HUDEP-2 (cell line): ENCODE results near the gene C19orf81.
"Not testable (repeated sequence)": the region's sequence is repeated elsewhere in the genome, so short reads cannot be mapped to it uniquely, and the experiment has no call there.

ENCODE experiments used
- DNase-seq, 76 experiments: peaks; one replicate each; lab custom pipeline; 2025; ENCODE audit not compliant: unreplicated experiment in 76 of 76; lab: John Stamatoyannopoulos, UW

C19orf81 gene

DNA sequence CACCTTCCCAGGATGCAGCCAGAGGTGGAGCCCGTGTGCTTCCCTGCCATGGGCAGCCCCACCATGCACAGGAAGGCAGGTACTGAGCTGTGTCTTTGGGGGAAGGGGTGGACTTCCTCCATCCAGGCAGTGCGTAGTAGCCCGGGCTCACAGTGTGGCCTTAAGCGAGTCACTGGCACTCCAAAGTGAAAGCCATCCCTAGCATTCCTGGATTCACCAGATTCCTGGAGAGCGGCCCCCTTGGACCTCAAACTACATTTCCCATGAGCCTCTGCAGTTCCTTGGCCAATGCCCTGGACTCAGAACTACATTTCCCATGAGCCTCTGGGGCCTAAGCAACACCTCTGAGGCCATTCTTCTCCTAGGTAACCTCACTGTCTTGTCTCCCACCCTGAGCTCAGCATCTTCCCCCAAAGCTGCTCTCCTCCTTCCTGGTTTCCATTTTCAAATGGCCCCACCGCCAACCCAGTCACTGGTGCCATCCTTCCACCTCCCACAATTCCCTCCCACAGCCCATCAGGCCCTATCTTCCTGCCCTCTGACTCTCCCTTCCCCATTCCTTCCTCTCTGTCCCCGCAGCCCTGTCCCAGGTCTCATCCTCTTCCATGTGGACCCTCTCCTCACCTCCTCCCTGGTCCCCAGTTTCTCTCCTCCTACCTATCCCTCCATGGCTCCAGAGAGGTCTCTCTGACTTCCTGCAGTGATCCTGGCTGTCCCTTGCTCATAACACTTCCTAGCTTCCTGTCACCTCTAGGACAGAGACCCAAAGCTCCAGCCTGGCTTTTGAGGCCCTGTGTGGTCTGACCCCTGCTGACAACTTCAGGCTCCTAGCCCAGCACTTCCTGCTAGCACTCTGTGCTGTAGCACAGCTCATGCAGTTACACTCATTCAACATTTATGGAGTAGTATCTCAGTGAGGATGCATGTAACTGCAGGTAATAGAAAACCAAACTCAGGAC, at the start of gene C19orf81:
C19orf81 (plus strand) TSS at position 13 of the 959 bp plus-strand sequence; CDS start at position 13, 0 bp downstream.
- peak in 12 of 76 experiments; percentile 6 to 56 (median 22) for DNase-seq

- DNase-seq: peak in 67 of 76 experiments; percentile 13 to 93 (median 65)
Measured at GRCh38 chr19:50601407-50602088, 47.7 kb upstream of the C19orf81 start.

DNA sequence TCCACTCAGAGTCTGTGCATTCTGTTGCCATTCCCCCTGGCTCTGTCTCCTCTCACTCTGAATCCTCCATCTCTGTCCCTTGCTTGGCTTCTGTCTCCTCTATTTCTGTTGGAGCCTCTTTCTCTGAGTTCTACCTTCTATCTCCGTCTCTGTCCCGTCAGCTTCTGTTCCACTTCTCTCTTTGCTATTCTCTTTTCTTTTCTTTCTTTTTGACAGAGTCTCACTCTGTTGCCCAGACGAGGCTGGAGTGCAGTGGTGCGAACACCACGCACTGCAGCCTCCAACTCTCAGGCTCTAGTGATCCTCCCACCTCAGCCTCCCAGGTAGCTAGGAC, 47.2 kb upstream of the C19orf81 start:
- no peak for DNase-seq

DNA sequence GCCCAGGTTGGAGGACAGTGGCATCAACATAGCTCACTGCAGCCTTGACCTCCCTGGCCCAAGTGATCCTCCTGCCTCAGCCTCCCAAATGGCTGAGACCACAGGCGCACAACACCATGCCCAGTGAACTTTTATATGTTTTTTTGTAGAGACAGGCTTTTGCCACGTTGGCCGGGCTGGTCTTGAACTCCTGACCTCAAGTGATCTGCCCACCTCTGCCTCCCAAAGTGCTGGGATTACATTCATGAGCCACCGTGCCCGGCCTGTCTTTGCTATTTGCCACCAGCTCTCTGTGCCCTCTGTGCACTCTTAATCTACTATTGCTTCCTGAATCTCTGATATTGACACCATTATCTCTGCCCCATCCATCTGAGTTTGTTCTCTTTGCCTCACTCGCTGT, 46.7 kb upstream of the C19orf81 start:
- peak in 3 of 76 experiments; percentile 13 to 15 (median 15) for DNase-seq

GRCh38 chr19:50602935-50603334, 46.3 kb upstream of the C19orf81 start:
- peak in 8 of 76 experiments; percentile 9 to 48 (median 14) for DNase-seq

GRCh38 chr19:50604264-50605073, 44.8 kb upstream of the C19orf81 start:
- peak in 7 of 76 experiments; percentile 5 to 27 (median 11) for DNase-seq

- DNase-seq: peak in 1 of 76 experiments; percentile 20
Measured at GRCh38 chr19:50606059-50606836, 43.0 kb upstream of the C19orf81 start.

GRCh38 chr19:50607388-50607787, 41.9 kb upstream of the C19orf81 start:
- DNase-seq: no peak

GRCh38 chr19:50607874-50608785, 41.1 kb upstream of the C19orf81 start:
- DNase-seq: peak in 74 of 76 experiments; percentile 28 to 95 (median 83)

DNA sequence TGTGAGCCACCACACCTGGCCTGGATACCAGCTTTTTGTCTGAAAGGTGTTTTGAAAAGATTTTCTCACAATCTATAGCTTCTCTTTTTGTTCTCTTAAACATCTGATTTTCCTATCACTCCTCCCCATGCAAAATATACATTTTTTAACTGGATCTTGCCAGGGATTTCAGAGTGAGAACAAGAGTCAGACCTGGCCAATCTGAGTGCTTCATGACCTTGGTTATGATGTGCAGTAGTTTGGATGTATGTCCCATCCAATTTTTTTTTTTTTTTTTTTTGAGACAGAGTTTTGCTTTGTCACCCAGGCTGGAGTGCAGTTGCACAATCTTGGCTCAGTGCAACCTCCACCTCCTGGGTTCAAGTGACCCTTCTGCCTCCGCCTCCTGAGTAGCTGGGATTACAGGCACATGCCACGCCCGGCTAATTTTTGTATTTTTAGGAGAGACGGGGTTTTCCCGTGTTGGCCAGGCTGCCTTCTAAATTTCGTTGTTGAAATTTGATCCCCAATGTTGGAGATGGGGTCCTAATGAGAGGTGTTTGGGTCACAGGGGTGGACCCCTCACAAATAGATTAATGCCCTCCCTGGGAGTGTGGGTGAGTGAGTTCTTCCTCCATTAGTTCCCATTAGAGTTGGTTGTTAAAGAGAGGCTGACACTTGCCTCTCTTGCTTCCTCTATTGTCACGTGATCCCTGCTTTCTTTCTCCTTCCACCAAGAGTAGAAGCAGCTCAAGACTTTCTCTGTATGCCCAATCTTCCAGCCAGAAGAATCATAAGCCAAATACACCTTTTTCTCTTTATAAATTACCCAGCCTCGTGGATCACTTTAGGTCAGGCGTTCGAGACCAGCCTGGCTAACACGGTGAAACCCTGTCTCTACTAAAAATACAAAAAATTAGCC, 36.5 kb upstream of the C19orf81 start:
- not testable (repeated sequence) for DNase-seq

DNA sequence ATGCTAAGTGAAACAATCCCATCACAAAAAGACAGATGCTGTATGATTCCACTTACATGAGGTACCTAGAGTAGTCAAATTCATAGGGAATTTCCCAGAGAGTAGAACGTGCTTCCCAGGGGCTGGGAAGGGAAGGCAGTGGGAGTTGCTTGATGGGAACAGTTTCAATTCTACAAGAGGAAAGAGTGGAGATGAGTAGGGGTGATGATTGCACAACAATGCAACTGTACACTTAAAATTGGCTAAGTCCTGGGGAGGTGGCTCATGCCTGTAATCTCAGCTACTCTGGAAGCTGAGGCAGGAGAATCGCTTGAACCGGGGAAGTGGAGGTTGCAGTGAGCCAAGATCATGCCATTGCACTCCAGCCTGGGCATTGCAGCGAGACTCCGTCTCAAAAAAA, 30.9 kb upstream of the C19orf81 start:
- not testable (repeated sequence) for DNase-seq

DNA sequence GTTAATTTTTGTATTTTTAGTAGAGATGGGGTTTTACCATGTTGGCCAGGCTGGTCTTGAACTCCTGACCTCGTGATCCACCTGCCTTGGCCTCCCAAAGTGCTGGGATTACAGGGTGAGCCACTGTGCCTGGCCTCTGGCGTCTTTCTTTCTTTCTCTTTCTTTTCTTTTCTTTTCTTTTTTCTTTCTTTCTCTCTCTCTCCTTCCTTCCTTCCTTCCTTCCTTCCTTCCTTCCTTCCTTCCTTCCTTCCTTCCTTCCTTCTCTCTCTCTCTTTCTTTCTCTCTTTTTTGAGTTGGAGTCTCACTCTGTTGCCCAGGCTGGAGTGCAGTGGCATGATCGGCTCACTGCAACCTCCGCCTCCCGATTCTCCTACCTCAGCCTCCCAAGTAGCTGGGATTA, 30.1 kb upstream of the C19orf81 start:
- DNase-seq: not testable (repeated sequence)

DNA sequence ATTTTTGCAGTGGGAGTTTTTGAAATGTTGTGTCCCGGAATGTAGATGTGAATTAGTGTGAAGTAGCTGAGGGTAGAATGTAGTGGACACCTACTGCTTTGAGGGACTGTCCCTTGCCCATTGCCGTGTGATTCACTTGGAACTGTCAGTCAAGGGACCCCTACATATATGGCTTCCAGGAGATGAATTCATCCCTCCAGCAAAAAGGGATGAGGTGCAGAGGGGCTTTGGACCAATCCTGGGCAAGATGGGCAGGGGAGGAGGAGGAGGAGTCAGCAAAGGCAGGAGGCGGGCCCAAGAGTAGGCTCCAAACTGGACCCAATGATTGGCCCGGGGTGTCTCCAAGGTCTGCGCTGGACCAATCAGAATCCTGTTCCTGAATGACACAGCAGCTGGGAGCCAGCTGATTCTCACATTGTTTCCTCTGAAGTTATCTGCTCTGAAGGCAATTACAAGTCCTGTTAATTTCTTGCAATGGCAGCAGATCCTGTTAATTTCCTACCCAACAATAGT, 28.8 kb upstream of the C19orf81 start:
- not testable (repeated sequence) for DNase-seq

DNA sequence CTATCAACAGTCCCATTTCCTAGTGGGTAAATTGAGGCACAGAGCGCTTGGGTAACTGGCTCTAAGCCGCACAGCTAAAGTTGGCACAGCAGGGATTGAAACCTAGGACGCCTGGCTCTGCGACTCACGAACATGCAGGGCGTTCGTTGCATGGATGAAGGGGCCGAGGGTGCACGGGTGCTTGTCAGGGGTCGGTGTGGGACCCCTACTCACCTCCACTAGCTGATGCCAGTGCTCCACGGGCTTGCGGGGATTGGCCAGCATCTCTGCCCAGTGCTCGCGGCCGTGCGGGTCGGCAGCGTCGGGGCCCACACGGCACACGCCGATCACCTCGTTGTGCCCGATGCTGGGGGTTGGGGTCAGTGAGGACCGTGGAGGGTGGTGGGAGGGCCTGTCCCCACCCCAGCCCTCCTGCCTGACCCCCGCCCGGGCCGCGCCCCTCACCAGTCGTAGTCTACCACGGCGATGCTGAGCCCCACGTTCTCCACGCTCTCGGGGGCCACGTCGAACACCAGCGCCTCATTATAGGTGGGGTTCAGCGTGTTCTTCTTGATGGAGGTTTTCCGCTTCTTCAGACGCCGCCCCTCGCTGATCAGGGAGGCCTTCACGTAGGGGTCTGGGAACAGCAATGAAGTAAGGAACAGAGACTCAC, 24.2 kb upstream of the C19orf81 start:
- DNase-seq: no peak

DNA sequence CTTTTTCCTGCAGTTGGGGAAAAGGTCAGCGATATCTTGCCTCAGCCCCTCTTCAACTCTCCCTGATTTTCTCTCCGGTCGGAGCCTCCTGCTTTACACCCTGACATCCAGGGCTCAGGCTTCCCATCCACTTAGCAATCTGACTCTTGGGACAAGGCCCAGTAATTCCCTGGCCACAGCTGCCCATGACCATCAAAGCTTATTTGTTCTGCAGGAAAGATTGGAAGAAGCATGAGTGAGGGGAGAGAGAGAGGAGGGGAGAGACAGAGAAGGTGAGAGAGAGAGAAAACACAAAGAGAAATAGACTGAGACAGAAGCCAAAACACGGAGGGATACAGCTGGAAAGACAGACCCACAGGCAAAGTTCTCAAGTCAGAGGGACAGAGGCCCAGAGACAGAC, 23.2 kb upstream of the C19orf81 start:
- DNase-seq: no peak

DNA sequence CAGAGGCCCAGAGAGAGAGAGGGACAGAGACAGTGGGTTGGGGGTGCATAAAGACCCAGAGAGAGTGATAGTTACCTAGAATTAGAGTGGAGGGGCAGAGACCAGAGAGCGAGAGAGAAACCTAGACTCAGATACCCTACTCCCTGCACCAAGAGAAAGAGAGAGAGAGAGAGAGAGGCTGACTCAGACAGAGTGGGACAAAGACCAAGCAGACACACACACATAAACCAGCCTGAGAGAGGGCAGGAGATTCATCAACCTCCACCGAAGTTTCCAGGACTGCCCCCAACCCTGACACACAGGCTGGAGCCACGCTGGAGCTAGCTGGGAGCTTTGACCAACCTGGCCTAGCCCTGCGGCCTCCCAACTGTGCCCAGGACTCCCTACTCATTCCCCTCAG, 22.4 kb upstream of the C19orf81 start:
- no peak for DNase-seq

GRCh38 chr19:50628146-50628545, 21.1 kb upstream of the C19orf81 start:
- DNase-seq: no peak
